Prostate gland (tissue), 2 donors: ENCODE results near the gene NMNAT3. TPM values are rescaled to one million over a fixed set of nuclear protein-coding genes. Genes with fewer than 3 reads are reported as not detected.

ENCODE experiments used
- DNase-seq: peaks from one replicate; pipeline ENCODE4 v3.0.0-alpha.2; 2019; ENCODE audit warnings: low spot score
- H3K27ac ChIP-seq, 2 donors: fragments of 200-600 bp; sonication (generic); 2 replicates each; pipeline ENCODE4 v1.5.1; 2017 to 2019
- H3K27me3 ChIP-seq: fragments of 200-600 bp; sonication (generic); replicated peaks from 2 replicates; pipeline ENCODE4 v1.5.1; 2019; ENCODE audit not compliant: insufficient read depth
- H3K36me3 ChIP-seq, 2 donors: fragments of 200-600 bp; sonication (generic); 1 replicate in 1 of 2; 2 replicates in 1 of 2; pipeline versions ENCODE4 v1.5.1 to v1.8.1; 2017 to 2019
- H3K4me1 ChIP-seq: fragments of 200-600 bp; sonication (generic); replicated peaks from 2 replicates; pipeline ENCODE4 v1.5.1; 2019
- H3K4me3 ChIP-seq, 2 donors: fragments of 200-600 bp; sonication (generic); 2 replicates each; pipeline ENCODE4 v1.5.1; 2017 to 2019
- H3K9me3 ChIP-seq: fragments of 200-600 bp; sonication (generic); 2 replicates; pipeline ENCODE4 v1.5.1; 2017
- CTCF ChIP-seq, 4 experiments: fragments of 200-600 bp in 2 of 4; fragments of 450-650 bp in 2 of 4; sonication (generic) in 2 of 4; IDR thresholded peaks; 1 replicate in 3 of 4; 2 replicates in 1 of 4; pipeline ENCODE4 v1.5.1; 2016 to 2019; ENCODE audit warnings: antibody characterized with exemption in 4 of 4, mild to moderate bottlenecking in 2 of 4, moderate library complexity in 2 of 4
- POLR2A ChIP-seq: fragments of 450-650 bp; IDR thresholded peaks from one replicate; pipeline ENCODE4 v1.6.1; 2016; ENCODE audit warnings: antibody characterized with exemption, mild to moderate bottlenecking
- POLR2AphosphoS5 ChIP-seq: sonication (generic); formaldehyde crosslinking; IDR thresholded peaks from one replicate; pipeline ENCODE4 v1.6.1; 2017; ENCODE audit warnings: antibody characterized with exemption
- WGBS: methylation state at CpG from one replicate; pipeline ENCODE4 v1.1.5; 2018; 5-methylcytosine and 5-hydroxymethylcytosine counted together
- intact Hi-C: fragments of 100-400 bp; cut with DNase I; formaldehyde crosslinking; loops from one replicate; pipeline ENCODE4 v1.14.2; 2022
- total RNA-seq, 2 donors: library from RNA; depleted of rRNA; stranded (reverse); fragments of >200 nt; gene quantifications; one replicate each; pipeline ENCODE4 v1.1.0, GENCODE V29; 2016

NMNAT3 gene
- total RNA-seq, 2 donors from 2014 or later = 11.9 to 15.6 TPM

GRCh38 chr3:139627759-139628158, 50.0 kb downstream of the NMNAT3 start:
- Histone ChIP-seq H3K4me3 (no peak overlapping the region), H3K9me3 (no peaks in the 10 kb centered on the region), H3K27me3 (no peaks in the 10 kb centered on the region), H3K36me3 (no peaks in the 10 kb centered on the region), H3K4me1 (no peaks in the 10 kb centered on the region), H3K27ac (no peak overlapping the region)
- TF ChIP-seq POLR2AphosphoS5 (no peak), CTCF (IDR thresholded peaks at IDR 0.05) (no peak), POLR2A (no peak)
- intact Hi-C loops = no loop called here
- no peak for DNase-seq
- 57% methylated on average over 5 of the region's 5 CpGs for WGBS

GRCh38 chr3:139620438-139620837, 57.3 kb downstream of the NMNAT3 start:
- Histone ChIP-seq H3K27me3 (no peaks in the 10 kb centered on the region), H3K4me3 (no peak overlapping the region), H3K4me1 (no peaks in the 10 kb centered on the region), H3K36me3 (no peaks in the 10 kb centered on the region), H3K27ac (no peak overlapping the region), H3K9me3 (no peaks in the 10 kb centered on the region)
- TF ChIP-seq POLR2AphosphoS5 (no peak), CTCF (IDR thresholded peaks at IDR 0.05) (no peak), POLR2A (no peak)
- DNase-seq = no peak
- 70% methylated on average over 3 of the region's 3 CpGs for WGBS
- intact Hi-C loops = no loop called here

GRCh38 chr3:139619484-139619883, 58.3 kb downstream of the NMNAT3 start:
- Histone ChIP-seq H3K4me1 (no peaks in the 10 kb centered on the region), H3K4me3 (no peak overlapping the region), H3K27ac (no peak overlapping the region), H3K9me3 (no peaks in the 10 kb centered on the region), H3K27me3 (no peaks in the 10 kb centered on the region), H3K36me3 (no peaks in the 10 kb centered on the region)
- intact Hi-C loops = no loop called here
- 42% methylated on average over 1 of the region's 1 CpG for WGBS
- DNase-seq = no peak
- TF ChIP-seq POLR2AphosphoS5 = no peak
- no peak for TF ChIP-seq POLR2A
- no peak for TF ChIP-seq CTCF (IDR thresholded peaks at IDR 0.05)

- intact Hi-C loops = no loop called here
- 59% methylated on average over 3 of the region's 3 CpGs for WGBS
- H3K4me3 ChIP-seq = no peak overlapping the region
- no peak overlapping the region for H3K27ac ChIP-seq
- no peaks in the 10 kb centered on the region for H3K9me3 ChIP-seq
- no peak for DNase-seq
- TF ChIP-seq POLR2A = no peak
- no peak for TF ChIP-seq CTCF (IDR thresholded peaks at IDR 0.05)
- no peak for TF ChIP-seq POLR2AphosphoS5
- no peaks in the 10 kb centered on the region for H3K36me3 ChIP-seq
- no peaks in the 10 kb centered on the region for H3K4me1 ChIP-seq
- no peaks in the 10 kb centered on the region for H3K27me3 ChIP-seq
These were observed 60.0 kb downstream of the NMNAT3 start for GRCh38 chr3:139617672-139618268.

- WGBS = 97% methylated on average over 5 of the region's 5 CpGs
- intact Hi-C loops = no loop called here
- no peaks in the 10 kb centered on the region for H3K9me3 ChIP-seq
- H3K36me3 ChIP-seq = no peaks in the 10 kb centered on the region
- DNase-seq = no peak
- H3K4me3 ChIP-seq = no peak overlapping the region
- H3K4me1 ChIP-seq = no peaks in the 10 kb centered on the region
- no peak overlapping the region for H3K27ac ChIP-seq
- H3K27me3 ChIP-seq = no peaks in the 10 kb centered on the region
- TF ChIP-seq POLR2A (no peak), POLR2AphosphoS5 (no peak), CTCF (IDR thresholded peaks at IDR 0.05) (no peak)
These were observed 66.2 kb downstream of the NMNAT3 start for GRCh38 chr3:139611528-139611927.
